GM04503 (cell line): Measurements from ENCODE around the gene ARID5B.

ENCODE experiments used
- DNase-seq: peaks from one replicate; pipeline ENCODE4 v3.0.0-alpha.2; 2012; ENCODE audit warnings: low read depth

Gene ARID5B

GRCh38 chr10:61989995-61990760 is 88.7 kb downstream of the ARID5B start:
- no peak for DNase-seq

GRCh38 chr10:61990761-61991135 is 89.2 kb downstream of the ARID5B start:
- no peak for DNase-seq

DNA sequence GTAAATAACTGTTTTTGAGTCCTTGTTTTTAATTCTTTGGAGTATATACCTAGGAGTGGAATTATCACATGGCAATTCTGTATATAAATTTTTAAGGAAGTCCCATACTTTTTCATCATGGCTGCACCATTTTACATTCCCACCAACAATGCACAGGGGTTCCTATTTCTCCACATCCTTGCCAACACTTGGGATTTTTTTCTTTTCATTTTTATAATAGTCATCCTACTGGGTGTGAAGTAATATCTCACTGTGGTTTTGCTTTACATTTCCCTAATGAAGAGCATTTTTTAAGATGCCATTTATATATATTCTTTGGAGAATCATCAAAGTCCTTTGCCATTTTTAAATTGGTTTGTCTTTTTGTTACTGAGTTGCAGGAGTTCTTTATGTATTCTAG is 89.7 kb downstream of the ARID5B start:
- no peak for DNase-seq

GRCh38 chr10:61992059-61992460 is 90.6 kb downstream of the ARID5B start:
- DNase-seq, result no peak

- DNase-seq, result peak; percentile 81
Measured at GRCh38 chr10:61992671-61993668, 91.5 kb downstream of the ARID5B start.

- no peak for DNase-seq
Measured at GRCh38 chr10:61993711-61994401, 92.4 kb downstream of the ARID5B start.

- no peak for DNase-seq
Measured at GRCh38 chr10:61994405-61995219, 93.1 kb downstream of the ARID5B start.

DNA sequence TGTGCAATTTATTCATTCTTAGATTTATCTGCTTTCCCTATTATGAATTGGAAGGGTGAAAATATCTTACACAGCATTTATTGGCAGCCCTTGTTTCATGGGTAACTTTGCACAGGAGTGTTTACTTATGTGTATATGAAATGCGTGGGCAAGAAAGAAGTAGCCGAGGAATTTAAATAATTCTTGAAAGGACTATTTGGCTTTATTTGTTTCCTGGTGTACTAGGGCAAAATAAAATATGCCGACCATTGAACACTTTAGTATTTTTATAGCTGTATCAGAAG is 93.7 kb downstream of the ARID5B start:
- DNase-seq, result no peak

DNA sequence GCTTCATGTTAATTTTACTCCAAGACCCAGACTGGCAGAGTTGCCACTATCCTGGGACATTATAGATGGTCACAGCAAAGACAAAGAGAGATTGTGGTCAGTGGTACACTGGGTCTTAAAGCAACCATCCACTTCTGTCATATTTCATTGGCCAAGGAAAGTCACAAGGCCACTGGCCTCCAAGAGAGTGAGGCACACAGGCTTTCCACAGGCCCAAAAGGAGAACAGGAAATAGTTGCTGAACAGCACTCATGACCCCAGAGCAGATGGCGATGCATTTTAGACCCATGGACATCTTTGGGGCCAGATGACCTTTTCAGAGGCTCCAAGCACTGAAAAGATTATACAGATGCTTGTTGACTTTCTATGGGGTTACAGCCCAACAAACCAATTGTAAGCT is 97.4 kb downstream of the ARID5B start:
- no peak for DNase-seq

- DNase-seq, result no peak
Measured at GRCh38 chr10:62000037-62000603, 98.6 kb downstream of the ARID5B start.

DNA sequence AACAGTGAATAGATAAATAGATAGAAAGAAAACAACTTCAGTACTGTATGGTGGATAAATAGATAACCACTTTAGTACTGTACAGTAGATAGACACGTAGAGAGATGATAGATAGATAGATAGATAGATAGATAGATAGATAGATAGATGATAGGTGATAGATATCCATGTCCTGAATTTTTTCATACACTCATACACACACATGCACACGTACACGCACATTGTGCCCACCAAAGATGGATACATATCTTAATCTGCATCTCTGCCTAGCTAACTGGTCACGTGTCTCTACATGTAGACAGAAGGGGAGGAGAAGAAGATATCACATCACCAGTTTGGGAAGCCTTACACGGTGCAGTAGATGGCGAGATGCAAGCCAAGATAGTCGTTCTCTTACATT is 99.2 kb downstream of the ARID5B start:
- DNase-seq, result no peak

DNA sequence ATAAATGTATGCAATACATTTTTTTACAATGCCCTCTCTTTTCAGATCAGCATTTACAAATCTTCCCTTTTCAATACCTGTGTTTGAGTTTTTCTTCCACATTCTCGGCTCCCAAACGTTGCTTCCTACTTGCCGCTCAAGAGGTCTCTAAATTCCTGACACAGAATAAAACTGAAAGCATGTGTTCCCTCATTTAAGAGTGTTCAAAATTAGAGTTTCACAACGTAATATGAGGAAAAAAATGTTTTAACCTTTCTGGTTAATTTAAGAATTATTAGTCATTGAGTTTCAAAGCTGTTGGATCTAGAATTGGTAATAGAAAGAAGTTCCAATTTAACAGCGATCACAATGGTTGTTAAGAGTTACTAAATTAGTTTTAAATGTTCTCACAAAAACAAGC is 100.4 kb downstream of the ARID5B start:
- no peak for DNase-seq

- no peak for DNase-seq
Measured at GRCh38 chr10:62002753-62003152, 101.3 kb downstream of the ARID5B start.

DNA sequence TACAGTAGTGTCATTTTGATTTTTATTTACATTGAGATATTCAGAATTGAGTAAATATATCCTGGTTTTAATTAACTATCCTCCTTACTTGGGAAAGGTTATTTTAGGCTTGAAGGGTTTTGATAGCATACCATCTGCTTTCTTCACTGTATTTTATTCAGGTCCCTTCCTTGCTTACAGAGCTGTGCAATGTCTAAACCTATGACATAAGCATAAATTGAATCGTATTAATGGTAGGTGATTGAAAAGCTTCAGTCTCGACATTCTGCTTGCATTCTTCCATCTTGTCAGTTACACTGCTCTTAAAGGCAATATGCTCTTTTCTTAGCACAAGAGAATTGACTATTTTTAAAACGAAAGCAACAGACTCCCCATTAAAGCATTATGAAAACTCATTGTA is 102.5 kb downstream of the ARID5B start:
- DNase-seq, result no peak

DNA sequence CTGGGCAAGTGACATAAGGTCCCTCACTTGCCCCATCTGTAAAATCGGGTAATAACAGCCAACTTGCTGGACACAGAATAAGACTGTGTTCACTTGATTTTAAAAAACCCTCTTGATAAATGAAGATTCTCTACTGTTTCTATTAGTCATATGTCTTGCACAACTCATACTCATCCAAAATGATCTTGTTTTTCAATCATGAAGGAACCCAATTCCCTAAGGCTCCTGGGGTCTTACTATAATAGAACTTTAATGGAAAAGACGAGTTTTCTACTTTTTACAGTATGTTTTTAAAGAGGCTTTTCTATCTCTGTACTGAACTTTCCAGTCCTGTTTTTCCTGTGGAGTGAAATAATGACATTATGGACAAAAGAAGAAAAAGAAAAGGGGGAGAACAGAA is 103.8 kb downstream of the ARID5B start:
- no peak for DNase-seq

GRCh38 chr10:62005687-62006086 is 104.2 kb downstream of the ARID5B start:
- no peak for DNase-seq

GRCh38 chr10:62007145-62007544 is 105.6 kb downstream of the ARID5B start:
- no peak for DNase-seq

GRCh38 chr10:62008196-62008595 is 106.7 kb downstream of the ARID5B start:
- no peak for DNase-seq

- DNase-seq, result no peak
Measured at GRCh38 chr10:62008946-62009345, 107.4 kb downstream of the ARID5B start.

DNA sequence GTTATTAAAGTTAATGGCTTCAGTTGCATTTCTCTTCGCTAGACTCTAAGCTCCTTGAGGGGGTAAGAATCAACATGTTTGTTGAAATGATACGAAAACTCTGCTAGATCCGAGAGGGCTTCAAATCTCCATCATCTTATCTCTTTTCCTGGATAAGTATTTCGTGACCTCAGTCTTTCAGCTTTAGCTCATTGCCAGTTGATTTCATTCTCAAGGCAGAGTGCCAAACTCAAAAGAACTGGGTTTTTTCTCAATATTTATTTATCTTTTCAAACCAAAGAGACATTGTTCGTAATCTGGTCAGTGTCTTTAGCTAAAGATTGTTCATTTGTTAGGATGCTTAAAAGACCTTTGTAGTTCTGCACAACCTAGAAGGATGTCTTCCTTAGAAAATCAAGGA is 108.9 kb downstream of the ARID5B start:
- DNase-seq, result no peak

- no peak for DNase-seq
Measured at GRCh38 chr10:62011558-62011957, 110.1 kb downstream of the ARID5B start.

- DNase-seq, result no peak
Measured at GRCh38 chr10:62012318-62012717, 110.8 kb downstream of the ARID5B start.
